Right atrium auricular region (tissue), 2 donors: ENCODE data around the gene RRAS2. TPM values are rescaled to one million over a fixed set of nuclear protein-coding genes. Genes with fewer than 3 reads are reported as not detected.

Source experiments
- DNase-seq: peaks from one replicate; pipeline ENCODE4 v3.0.0-alpha.2; 2019; ENCODE audit warnings: low spot score
- H3K27ac ChIP-seq, 2 donors: fragments of 200-600 bp; sonication (generic); 1 replicate in 1 of 2; 2 replicates in 1 of 2; pipeline ENCODE4 v1.5.1; 2016 to 2019
- H3K27me3 ChIP-seq, 2 donors: fragments of 200-600 bp; sonication (generic); one replicate each; pipeline versions ENCODE4 v1.5.1 to v1.6.0; 2017 to 2019
- H3K36me3 ChIP-seq: fragments of 200-600 bp; sonication (generic); one replicate; pipeline ENCODE4 v1.5.1; 2016
- H3K4me1 ChIP-seq, 2 donors: fragments of 200-600 bp; sonication (generic); one replicate each; pipeline versions ENCODE4 v1.5.1 to v1.6.0; 2017 to 2019
- H3K4me3 ChIP-seq, 2 donors: fragments of 200-600 bp; sonication (generic); 1 replicate in 1 of 2; 2 replicates in 1 of 2; pipeline ENCODE4 v1.5.1; 2017 to 2019; ENCODE audit warnings: mild to moderate bottlenecking in 1 of 2, moderate library complexity in 1 of 2
- H3K9me3 ChIP-seq, 2 donors: fragments of 200-600 bp; sonication (generic); one replicate each; pipeline ENCODE4 v1.5.1; 2019
- CTCF ChIP-seq, 2 donors: fragments of 200-600 bp; sonication (generic); IDR thresholded peaks; one replicate each; pipeline ENCODE4 v1.5.1; 2019; ENCODE audit warnings: antibody characterized with exemption in 2 of 2
- total RNA-seq, 2 donors: library from RNA; depleted of rRNA; stranded (reverse); fragments of >200 nt; gene quantifications; one replicate each; pipeline ENCODE4 v1.1.0, GENCODE V29; 2016

Gene RRAS2
- total RNA-seq, 2 donors from 2014 or later, result 39.3 to 65.2 TPM

GRCh38 chr11:14251754-14252153 lies 107.2 kb downstream of the RRAS2 start:
- Histone ChIP-seq H3K36me3 (no peaks in the 10 kb centered on the region), H3K4me3 (no peak overlapping the region), H3K27me3 (no peaks in the 10 kb centered on the region), H3K4me1 (peaks cover 0 to 9% of the 10 kb centered on the region in 2 donors), H3K27ac (no peak overlapping the region), H3K9me3 (no peaks in the 10 kb centered on the region)
- DNase-seq, result no peak
- no peak for TF ChIP-seq CTCF (IDR thresholded peaks at IDR 0.05)

GRCh38 chr11:14249121-14249963 lies 109.6 kb downstream of the RRAS2 start:
- H3K36me3 ChIP-seq, result no peaks in the 10 kb centered on the region
- no peaks in the 10 kb centered on the region for H3K27me3 ChIP-seq
- H3K27ac ChIP-seq, result no peak overlapping the region
- TF ChIP-seq CTCF (IDR thresholded peaks at IDR 0.05), result peak; percentile 86 to 89
- peaks cover 0 to 9% of the 10 kb centered on the region in 2 donors for H3K4me1 ChIP-seq
- no peaks in the 10 kb centered on the region for H3K9me3 ChIP-seq
- peak; percentile 73 for DNase-seq
- H3K4me3 ChIP-seq, result no peak overlapping the region

GRCh38 chr11:14248580-14248981 lies 110.4 kb downstream of the RRAS2 start:
- Histone ChIP-seq H3K36me3 (no peaks in the 10 kb centered on the region), H3K4me3 (no peak overlapping the region), H3K27me3 (no peaks in the 10 kb centered on the region), H3K4me1 (peaks cover 0 to 9% of the 10 kb centered on the region in 2 donors), H3K27ac (no peak overlapping the region), H3K9me3 (no peaks in the 10 kb centered on the region)
- no peak for TF ChIP-seq CTCF (IDR thresholded peaks at IDR 0.05)
- no peak for DNase-seq

GRCh38 chr11:14245444-14245843 lies 113.5 kb downstream of the RRAS2 start:
- H3K4me1 ChIP-seq, result peaks cover 0 to 5% of the 10 kb centered on the region in 2 donors
- no peaks in the 10 kb centered on the region for H3K9me3 ChIP-seq
- no peak overlapping the region for H3K27ac ChIP-seq
- no peak for DNase-seq
- H3K36me3 ChIP-seq, result no peaks in the 10 kb centered on the region
- no peak for TF ChIP-seq CTCF (IDR thresholded peaks at IDR 0.05)
- no peak overlapping the region for H3K4me3 ChIP-seq
- H3K27me3 ChIP-seq, result no peaks in the 10 kb centered on the region

- Histone ChIP-seq H3K27me3 (no peaks in the 10 kb centered on the region), H3K4me1 (peaks cover 0 to 5% of the 10 kb centered on the region in 2 donors), H3K36me3 (no peaks in the 10 kb centered on the region), H3K4me3 (no peak overlapping the region), H3K27ac (no peak overlapping the region), H3K9me3 (no peaks in the 10 kb centered on the region)
- TF ChIP-seq CTCF (IDR thresholded peaks at IDR 0.05), result no peak
- no peak for DNase-seq
Measured at GRCh38 chr11:14244926-14245325, 114.1 kb downstream of the RRAS2 start.
